ENCODE results near the gene CRYBG3. TPM values are rescaled to one million over a fixed set of nuclear protein-coding genes. Genes with fewer than 3 reads are reported as not detected.
"Not testable (repeated sequence)": the region's sequence is repeated elsewhere in the genome, so short reads cannot be mapped to it uniquely, and the experiment has no call there.

CRYBG3 gene
- polyA plus RNA-seq, 6 donors from 2014 or later: 0.76 to 2.9 (median 1.5) TPM

GRCh38 chr3:97889814-97890213 lies 68.0 kb downstream of the CRYBG3 start:
- Mint-ChIP-seq H3K9me3 (no peaks in the 10 kb centered on the region), H3K27ac (peak overlapping the region in 1 of 6 donors; percentile 41), H3K4me1 (peaks cover 0 to 5% (median under 1%) of the 10 kb centered on the region in 3 donors)

GRCh38 chr3:97892852-97893251 lies 71.0 kb downstream of the CRYBG3 start:
- DNase-seq (no peak), ATAC-seq (ENCODE audit: low read depth in 2 of 2) (no peak)
- Mint-ChIP-seq H3K4me1 (peaks cover 8 to 20% (median 11%) of the 10 kb centered on the region in 3 donors), H3K9me3 (no peaks in the 10 kb centered on the region), H3K36me3 (peaks cover 0 to 20% of the 10 kb centered on the region in 2 donors), H3K4me3 (no peak overlapping the region), H3K27ac (no peak overlapping the region), H3K27me3 (no peaks in the 10 kb centered on the region)

More at GRCh38 chr3:97889814-97890213, 68.0 kb downstream of the CRYBG3 start:
- no peak for ATAC-seq (ENCODE audit: low read depth in 2 of 2)
- no peak for DNase-seq
- peaks cover 0 to 14% of the 10 kb centered on the region in 2 donors for H3K36me3 Mint-ChIP-seq
- H3K27me3 Mint-ChIP-seq: no peaks in the 10 kb centered on the region
- no peak overlapping the region for H3K4me3 Mint-ChIP-seq

- Mint-ChIP-seq H3K27ac (peak overlapping the region in 1 of 6 donors; percentile 77), H3K27me3 (no peaks in the 10 kb centered on the region), H3K4me1 (peaks cover 8 to 17% (median 11%) of the 10 kb centered on the region in 3 donors), H3K9me3 (no peaks in the 10 kb centered on the region), H3K4me3 (peak overlapping the region in 2 of 8 donors; percentile 47 to 64), H3K36me3 (peaks cover 0 to 23% of the 10 kb centered on the region in 2 donors)
- ATAC-seq (ENCODE audit: low read depth in 2 of 2) (peak in 1 of 2 donors; percentile 48), DNase-seq (no peak)
Measured at GRCh38 chr3:97895216-97895615, 73.4 kb downstream of the CRYBG3 start.

- Mint-ChIP-seq H3K9me3 (no peaks in the 10 kb centered on the region), H3K27ac (peak overlapping the region in 1 of 6 donors; percentile 16), H3K36me3 (peaks cover 0 to 23% of the 10 kb centered on the region in 2 donors), H3K4me1 (peaks cover 8 to 17% (median 11%) of the 10 kb centered on the region in 3 donors), H3K27me3 (no peaks in the 10 kb centered on the region), H3K4me3 (no peak overlapping the region)
- DNase-seq (no peak), ATAC-seq (ENCODE audit: low read depth in 2 of 2) (no peak)
Measured at GRCh38 chr3:97896129-97896528, 74.3 kb downstream of the CRYBG3 start.

- no peaks in the 10 kb centered on the region for H3K27me3 Mint-ChIP-seq
- no peak for DNase-seq
- no peak overlapping the region for H3K4me3 Mint-ChIP-seq
- no peaks in the 10 kb centered on the region for H3K9me3 Mint-ChIP-seq
- no peak for ATAC-seq (ENCODE audit: low read depth in 2 of 2)
- peaks cover 8 to 17% (median 11%) of the 10 kb centered on the region in 3 donors for H3K4me1 Mint-ChIP-seq
- H3K36me3 Mint-ChIP-seq: peaks cover 0 to 23% of the 10 kb centered on the region in 2 donors
- H3K27ac Mint-ChIP-seq: peak overlapping the region in 2 of 6 donors; percentile 16 to 78
Measured at GRCh38 chr3:97896547-97896946, 74.7 kb downstream of the CRYBG3 start.

- no peaks in the 10 kb centered on the region for H3K27me3 Mint-ChIP-seq
- peaks cover 0 to 10% of the 10 kb centered on the region in 2 donors for H3K36me3 Mint-ChIP-seq
- peaks cover 8 to 17% (median 11%) of the 10 kb centered on the region in 3 donors for H3K4me1 Mint-ChIP-seq
- H3K27ac Mint-ChIP-seq: no peak overlapping the region
- no peaks in the 10 kb centered on the region for H3K9me3 Mint-ChIP-seq
- H3K4me3 Mint-ChIP-seq: no peak overlapping the region
- DNase-seq: no peak
- no peak for ATAC-seq (ENCODE audit: low read depth in 2 of 2)
Measured at GRCh38 chr3:97899331-97899730, 77.5 kb downstream of the CRYBG3 start.

GRCh38 chr3:97901313-97902248 lies 79.8 kb downstream of the CRYBG3 start:
- peaks cover 0 to 3% of the 10 kb centered on the region in 2 donors for H3K36me3 Mint-ChIP-seq
- H3K27me3 Mint-ChIP-seq: no peaks in the 10 kb centered on the region
- no peaks in the 10 kb centered on the region for H3K9me3 Mint-ChIP-seq
- no peak overlapping the region for H3K4me3 Mint-ChIP-seq
- H3K4me1 Mint-ChIP-seq: no peaks in the 10 kb centered on the region
- ATAC-seq (ENCODE audit: low read depth in 2 of 2): no peak
- H3K27ac Mint-ChIP-seq: peak overlapping the region in 2 of 6 donors; percentile 40 to 79
- DNase-seq: no peak

GRCh38 chr3:97909830-97910229 lies 88.0 kb downstream of the CRYBG3 start:
- not testable (repeated sequence) for H3K27ac Mint-ChIP-seq; ATAC-seq (ENCODE audit: low read depth in 2 of 2); H3K27me3 Mint-ChIP-seq; H3K9me3 Mint-ChIP-seq; H3K36me3 Mint-ChIP-seq; DNase-seq
- Mint-ChIP-seq H3K4me1 (peaks cover 5 to 16% (median 10%) of the 10 kb centered on the region in 3 donors), H3K4me3 (peak overlapping the region in 1 of 8 donors; percentile 90)

- H3K27ac Mint-ChIP-seq: peak overlapping the region in 3 of 6 donors; percentile 73 to 92 (median 91)
- H3K27me3 Mint-ChIP-seq; H3K9me3 Mint-ChIP-seq; H3K36me3 Mint-ChIP-seq; DNase-seq; ATAC-seq (ENCODE audit: low read depth in 2 of 2): not testable (repeated sequence)
- H3K4me3 Mint-ChIP-seq: peak overlapping the region in 7 of 8 donors; percentile 6 to 90 (median 66)
- H3K4me1 Mint-ChIP-seq: peaks cover 5 to 16% (median 10%) of the 10 kb centered on the region in 3 donors
Measured at GRCh38 chr3:97910236-97910831, 88.5 kb downstream of the CRYBG3 start.

- Mint-ChIP-seq H3K4me1 (peaks cover 5 to 16% (median 10%) of the 10 kb centered on the region in 3 donors), H3K36me3 (no peaks in the 10 kb centered on the region), H3K9me3 (peaks cover 0 to 4% (median 0%) of the 10 kb centered on the region in 7 donors), H3K4me3 (peak overlapping the region in 6 of 8 donors; percentile 6 to 90 (median 71)), H3K27me3 (no peaks in the 10 kb centered on the region), H3K27ac (peak overlapping the region in 2 of 6 donors; percentile 73 to 92)
- DNase-seq (peak; percentile 4), ATAC-seq (ENCODE audit: low read depth in 2 of 2) (peak in 1 of 2 donors; percentile 49)
Measured at GRCh38 chr3:97910931-97911351, 89.1 kb downstream of the CRYBG3 start.

GRCh38 chr3:97911459-97911858 lies 89.6 kb downstream of the CRYBG3 start:
- peak overlapping the region in 1 of 6 donors; percentile 73 for H3K27ac Mint-ChIP-seq
- H3K4me3 Mint-ChIP-seq: peak overlapping the region in 3 of 8 donors; percentile 71 to 90 (median 76)

GRCh38 chr3:97914388-97914787 lies 92.6 kb downstream of the CRYBG3 start:
- peaks cover 0 to 3% (median 0%) of the 10 kb centered on the region in 7 donors for H3K9me3 Mint-ChIP-seq
- H3K36me3 Mint-ChIP-seq: peaks cover 0 to 11% of the 10 kb centered on the region in 2 donors
- no peak overlapping the region for H3K27ac Mint-ChIP-seq
- ATAC-seq (ENCODE audit: low read depth in 2 of 2) (no peak), DNase-seq (no peak)
- no peaks in the 10 kb centered on the region for H3K27me3 Mint-ChIP-seq
- peaks cover 5 to 16% (median 10%) of the 10 kb centered on the region in 3 donors for H3K4me1 Mint-ChIP-seq
- H3K4me3 Mint-ChIP-seq: no peak overlapping the region

More at GRCh38 chr3:97911459-97911858, 89.6 kb downstream of the CRYBG3 start:
- DNase-seq (no peak), ATAC-seq (ENCODE audit: low read depth in 2 of 2) (no peak)
- peaks cover 0 to under 1% of the 10 kb centered on the region in 2 donors for H3K36me3 Mint-ChIP-seq
- no peaks in the 10 kb centered on the region for H3K27me3 Mint-ChIP-seq
- peaks cover 5 to 16% (median 10%) of the 10 kb centered on the region in 3 donors for H3K4me1 Mint-ChIP-seq
- peaks cover 0 to 4% (median 0%) of the 10 kb centered on the region in 7 donors for H3K9me3 Mint-ChIP-seq

GRCh38 chr3:97916576-97916975 lies 94.8 kb downstream of the CRYBG3 start:
- ATAC-seq (ENCODE audit: low read depth in 2 of 2): no peak
- Mint-ChIP-seq H3K27ac (no peak overlapping the region), H3K36me3 (peaks cover under 1 to 19% of the 10 kb centered on the region in 2 donors)

More at GRCh38 chr3:97916576-97916975, 94.8 kb downstream of the CRYBG3 start:
- Mint-ChIP-seq H3K9me3 (no peaks in the 10 kb centered on the region), H3K4me3 (no peak overlapping the region), H3K4me1 (peaks cover 0 to under 1% (median 0%) of the 10 kb centered on the region in 3 donors), H3K27me3 (no peaks in the 10 kb centered on the region)
- no peak for DNase-seq

All from naive B cell (primary cell).